HuH-7 (cell line): ENCODE measurements around the gene NFAM1.
A peak's percentile ranks its signal among the peaks of the same experiment; 100 is the strongest.

ENCODE experiments used
- DNase-seq: peaks from one replicate; pipeline ENCODE4 v3.0.0; 2011; ENCODE audit warnings: low spot score

The NFAM1 gene

GRCh38 chr22:42358643-42359558 is 73.3 kb downstream of the NFAM1 start:
- DNase-seq, result no peak

GRCh38 chr22:42357634-42358296 is 74.4 kb downstream of the NFAM1 start:
- DNase-seq, result no peak

GRCh38 chr22:42357221-42357620 is 75.0 kb downstream of the NFAM1 start:
- DNase-seq, result no peak

- no peak for DNase-seq
Observed at GRCh38 chr22:42356533-42356932, 75.7 kb downstream of the NFAM1 start.

GRCh38 chr22:42353883-42354727 is 78.1 kb downstream of the NFAM1 start:
- DNase-seq, result no peak

GRCh38 chr22:42350373-42350772 is 81.8 kb downstream of the NFAM1 start:
- DNase-seq, result no peak

- DNase-seq, result no peak
Observed at GRCh38 chr22:42347281-42347824, 84.8 kb downstream of the NFAM1 start.

- no peak for DNase-seq
Observed at GRCh38 chr22:42346722-42347121, 85.5 kb downstream of the NFAM1 start.

- DNase-seq, result no peak
Observed at GRCh38 chr22:42345458-42345857, 86.7 kb downstream of the NFAM1 start.

GRCh38 chr22:42344361-42344905 is 87.8 kb downstream of the NFAM1 start:
- DNase-seq, result no peak

GRCh38 chr22:42343531-42344081 is 88.6 kb downstream of the NFAM1 start:
- peak; percentile 67 for DNase-seq

- no peak for DNase-seq
Observed at GRCh38 chr22:42343121-42343454, 89.1 kb downstream of the NFAM1 start.

- DNase-seq, result no peak
Observed at GRCh38 chr22:42342426-42343120, 89.6 kb downstream of the NFAM1 start.

- DNase-seq, result no peak
Observed at GRCh38 chr22:42341779-42342178, 90.4 kb downstream of the NFAM1 start.

GRCh38 chr22:42340829-42341383 is 91.3 kb downstream of the NFAM1 start:
- DNase-seq, result no peak

- no peak for DNase-seq
Observed at GRCh38 chr22:42340150-42340549, 92.1 kb downstream of the NFAM1 start.

- no peak for DNase-seq
Observed at GRCh38 chr22:42338479-42338878, 93.7 kb downstream of the NFAM1 start.

- no peak for DNase-seq
Observed at GRCh38 chr22:42337356-42337755, 94.8 kb downstream of the NFAM1 start.

GRCh38 chr22:42336527-42337227 is 95.5 kb downstream of the NFAM1 start:
- DNase-seq, result no peak

GRCh38 chr22:42335839-42336378 is 96.3 kb downstream of the NFAM1 start:
- DNase-seq, result no peak
